Endothelial cell of umbilical vein (primary cell): ENCODE measurements around the gene MAST1. TPM values are rescaled to one million over a fixed set of nuclear protein-coding genes. Genes with fewer than 3 reads are reported as not detected.

Experiments
- BruUV-seq: library from RNA; stranded (reverse); fragments of 400-500 nt; replicated peaks from 2 replicates; lab custom pipeline; 2021; lab: Mats Ljungman, UMichigan
- CTCF ChIA-PET: fragments of 300-600, 350-600 bp; sonication (Branson Sonifier 250); formaldehyde crosslinking; loops from one replicate; lab custom pipeline; 2021; ENCODE audit warnings: antibody characterized with exemption, inconsistent platforms; lab: Charles Lee
- POLR2A ChIA-PET: fragments of 300-600, 350-600 bp; sonication (Branson Sonifier 250); formaldehyde crosslinking; loops from one replicate; lab custom pipeline; 2021; ENCODE audit warnings: antibody characterized with exemption, inconsistent platforms; lab: Charles Lee
- DNase-seq: peaks from one replicate; pipeline ENCODE4 v3.0.0-alpha.2; 2011; ENCODE audit warnings: low read depth, low spot score
- FAIRE-seq: peaks from 2 replicates; lab custom pipeline; 2011; peaks lifted over from hg19 to GRCh38; lab: Jason Lieb, UNC
- H2AFZ ChIP-seq: 2 replicates; pipeline ENCODE4 v1.6.0; 2012; ENCODE audit warnings: low read depth, low read length, control low read depth, inconsistent platforms
- H3K27ac ChIP-seq: 2 replicates; pipeline ENCODE4 v1.5.1; 2011; ENCODE audit warnings: low read depth, mild to moderate bottlenecking, control low read depth, low read length, moderate library complexity; ENCODE audit not compliant: insufficient read depth
- H3K27me3 ChIP-seq, 2 experiments: 2 replicates each; pipeline versions ENCODE4 v1.6.0 to v1.6.1; 2011; ENCODE audit warnings: low read length in 2 of 2, mixed read lengths in 1 of 2; ENCODE audit not compliant: control insufficient read depth in 2 of 2, insufficient read depth in 2 of 2
- H3K36me3 ChIP-seq, 2 experiments: 2 replicates in 1 of 2; 3 replicates in 1 of 2; pipeline ENCODE4 v1.5.1; 2011; ENCODE audit warnings: low read length in 2 of 2, mild to moderate bottlenecking in 1 of 2, moderate library complexity in 1 of 2; ENCODE audit not compliant: control insufficient read depth in 2 of 2, insufficient read depth in 2 of 2; ENCODE audit errors: extremely low read depth in 1 of 2
- H3K4me1 ChIP-seq: 3 replicates; pipeline ENCODE4 v1.5.1; 2011; ENCODE audit warnings: mild to moderate bottlenecking, low read length; ENCODE audit not compliant: control insufficient read depth, insufficient read depth; ENCODE audit errors: extremely low read depth
- H3K4me2 ChIP-seq: 2 replicates; pipeline ENCODE4 v1.6.1; 2011; ENCODE audit warnings: low read length, control low read depth, mixed read lengths; ENCODE audit not compliant: insufficient read depth
- H3K4me3 ChIP-seq, 3 experiments: fragments of 200-600 bp in 1 of 3; sonication (generic), shearing (Covaris generic) in 1 of 3; replicated peaks in 1 of 3; 2 replicates each; pipeline ENCODE4 v1.5.1; 2011 to 2016; ENCODE audit warnings: control low read depth in 3 of 3, low read length in 3 of 3, mild to moderate bottlenecking in 2 of 3, inconsistent platforms in 1 of 3, low read depth in 1 of 3, moderate library complexity in 1 of 3; ENCODE audit not compliant: insufficient read depth in 1 of 3
- H3K79me2 ChIP-seq: 2 replicates; pipeline ENCODE4 v1.6.0; 2012; ENCODE audit warnings: low read length, inconsistent platforms; ENCODE audit not compliant: control insufficient read depth, insufficient read depth
- H3K9ac ChIP-seq: replicated peaks from 2 replicates; pipeline ENCODE3; 2011; ENCODE audit warnings: low read length, control low read depth; ENCODE audit not compliant: insufficient read depth; ENCODE audit errors: extremely low read depth
- H3K9me1 ChIP-seq: replicated peaks from 3 replicates; pipeline ENCODE4 v1.6.0; 2011; ENCODE audit warnings: mild to moderate bottlenecking, low read length; ENCODE audit not compliant: control insufficient read depth, insufficient read depth; ENCODE audit errors: extremely low read depth
- H3K9me3 ChIP-seq: replicated peaks from 2 replicates; pipeline ENCODE4 v1.5.1; 2012; ENCODE audit warnings: low read length, inconsistent platforms; ENCODE audit not compliant: control insufficient read depth, insufficient read depth
- H4K20me1 ChIP-seq: replicated peaks from 2 replicates; pipeline ENCODE3; 2011; ENCODE audit warnings: mild to moderate bottlenecking, low read length; ENCODE audit not compliant: control insufficient read depth, insufficient read depth; ENCODE audit errors: extremely low read depth
- EZH2 ChIP-seq: IDR thresholded peaks from 2 replicates; pipeline ENCODE4 v1.6.1; 2012; ENCODE audit warnings: borderline replicate concordance, low read depth, mild to moderate bottlenecking, moderate library complexity, low read length, inconsistent platforms; ENCODE audit not compliant: severe bottlenecking
- JUN ChIP-seq: IDR thresholded peaks from 2 replicates; pipeline ENCODE4 v1.6.1; 2011; ENCODE audit warnings: borderline replicate concordance, low read depth; ENCODE audit not compliant: insufficient read length, insufficient read depth
- MYC ChIP-seq: IDR thresholded peaks from one replicate; pipeline ENCODE4 v1.6.1; 2011; ENCODE audit warnings: mild to moderate bottlenecking, low read depth, low read length
- dilution Hi-C: fragments of 300-500 bp; cut with MboI; formaldehyde crosslinking; loops from one replicate; pipeline ENCODE4 v1.15.0; 2019; ENCODE audit warnings: low sequenced_read_pairs; ENCODE audit not compliant: extremely low pct_ligation_motif_present
- intact Hi-C: fragments of 100-400 bp; cut with micrococcal nuclease; formaldehyde crosslinking; loops from one replicate; pipeline ENCODE4 v1.10.0; 2022
- polyA plus RNA-seq, 4 experiments: library from polyadenylated mRNA; depleted of rRNA in 3 of 4; stranded (reverse) in 3 of 4; unstranded in 1 of 4; fragments of >200 nt; gene quantifications; 2 replicates each; pipeline versions ENCODE4 v1.2.1 to v1.2.3, GENCODE V29; 2011 to 2012; ENCODE audit warnings: missing spikeins in 1 of 4
- total RNA-seq: library from RNA; stranded (reverse); gene quantifications from 2 replicates; pipeline ENCODE4 v1.2.3, GENCODE V29; 2021
- TF ChIP-seq, protein P1 (sequence below), 2 donors: IDR thresholded peaks; 1 replicate in 1 of 2; 2 replicates in 1 of 2; pipeline ENCODE4 v1.5.1; 2011; ENCODE audit warnings: low read length in 2 of 2, mild to moderate bottlenecking in 2 of 2, moderate library complexity in 2 of 2, control low read depth in 1 of 2, inconsistent platforms in 1 of 2, low read depth in 1 of 2; ENCODE audit not compliant: insufficient read depth in 1 of 2; ENCODE audit errors: extremely low read depth in 1 of 2

The MAST1 gene
- total and polyA plus RNA-seq, 2 donors (not counting 3 experiments of a cell fraction or from before 2014, with no cell fraction given): 0.13 to 0.46 TPM

GRCh38 chr19:12838886-12839756, 806 bp downstream of the MAST1 start:
- Histone ChIP-seq H3K27me3 (peaks cover 54 to 61% of the 10 kb centered on the region in 2 experiments), H2AFZ (no peak overlapping the region), H3K4me3 (no peak overlapping the region), H3K27ac (no peak overlapping the region), H3K9me1 (no peaks in the 10 kb centered on the region), H3K4me1 (no peaks in the 10 kb centered on the region), H3K9ac (no peak overlapping the region), H4K20me1 (no peaks in the 10 kb centered on the region), H3K9me3 (no peaks in the 10 kb centered on the region), H3K79me2 (no peaks in the 10 kb centered on the region), H3K36me3 (no peaks in the 10 kb centered on the region), H3K4me2 (no peak overlapping the region)
- peak; percentile 57 for TF ChIP-seq EZH2
- no peak for TF ChIP-seq JUN
- TF ChIP-seq MYC: no peak
- TF ChIP-seq, protein P1, sequence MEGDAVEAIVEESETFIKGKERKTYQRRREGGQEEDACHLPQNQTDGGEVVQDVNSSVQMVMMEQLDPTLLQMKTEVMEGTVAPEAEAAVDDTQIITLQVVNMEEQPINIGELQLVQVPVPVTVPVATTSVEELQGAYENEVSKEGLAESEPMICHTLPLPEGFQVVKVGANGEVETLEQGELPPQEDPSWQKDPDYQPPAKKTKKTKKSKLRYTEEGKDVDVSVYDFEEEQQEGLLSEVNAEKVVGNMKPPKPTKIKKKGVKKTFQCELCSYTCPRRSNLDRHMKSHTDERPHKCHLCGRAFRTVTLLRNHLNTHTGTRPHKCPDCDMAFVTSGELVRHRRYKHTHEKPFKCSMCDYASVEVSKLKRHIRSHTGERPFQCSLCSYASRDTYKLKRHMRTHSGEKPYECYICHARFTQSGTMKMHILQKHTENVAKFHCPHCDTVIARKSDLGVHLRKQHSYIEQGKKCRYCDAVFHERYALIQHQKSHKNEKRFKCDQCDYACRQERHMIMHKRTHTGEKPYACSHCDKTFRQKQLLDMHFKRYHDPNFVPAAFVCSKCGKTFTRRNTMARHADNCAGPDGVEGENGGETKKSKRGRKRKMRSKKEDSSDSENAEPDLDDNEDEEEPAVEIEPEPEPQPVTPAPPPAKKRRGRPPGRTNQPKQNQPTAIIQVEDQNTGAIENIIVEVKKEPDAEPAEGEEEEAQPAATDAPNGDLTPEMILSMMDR (IDR thresholded peaks at IDR 0.05; ENCODE audit: extremely low read depth in 1 of 2, insufficient read depth in 1 of 2, low read depth in 1 of 2, low read length in 2 of 2): no peak
- dilution Hi-C loops: no loop called here
- no TSS peak for BruUV-seq
- intact Hi-C loops: loop anchor here (2.0 kb wide), 1 partner anchor 64 kb away; the partner anchor contains the start of gene HOOK2
- DNase-seq (no peak), FAIRE-seq (no peak)
- ChIA-PET POLR2A (no interaction called here), CTCF (interaction anchor here (0.8 kb wide), 1 partner anchor 62 kb away, joined by 3 read pairs; no protein-coding TSS in a partner anchor)
